GM18526 (cell line): Measurements from ENCODE around the gene TAOK1.
A peak's percentile ranks its signal among the peaks of the same experiment; 100 is the strongest.

ENCODE experiments used
- POLR2A ChIP-seq: IDR thresholded peaks from 3 replicates; pipeline ENCODE4 v1.6.1; 2011; ENCODE audit not compliant: insufficient read length; ENCODE audit errors: extremely low read depth

TAOK1 gene

GRCh38 chr17:29567554-29568330 lies 177.6 kb downstream of the TAOK1 start:
- TF ChIP-seq POLR2A: no peak

- TF ChIP-seq POLR2A: peak; percentile 76
Observed at GRCh38 chr17:29568331-29569244, 178.4 kb downstream of the TAOK1 start, which contains the start of gene TP53I13. Gene TP53I13 (plus strand): TSS chr17:29568701. CDS start chr17:29568759, 58 bp downstream.

- TF ChIP-seq POLR2A: no peak
Observed at GRCh38 chr17:29569245-29569950, 179.2 kb downstream of the TAOK1 start.

- no peak for TF ChIP-seq POLR2A
Observed at GRCh38 chr17:29570521-29570920, 180.4 kb downstream of the TAOK1 start.

- no peak for TF ChIP-seq POLR2A
Observed at GRCh38 chr17:29571486-29571882, 181.3 kb downstream of the TAOK1 start.

- no peak for TF ChIP-seq POLR2A
Observed at GRCh38 chr17:29571883-29572681, 181.9 kb downstream of the TAOK1 start.

- peak; percentile 17 for TF ChIP-seq POLR2A
Observed at GRCh38 chr17:29572691-29573557, 182.8 kb downstream of the TAOK1 start.

GRCh38 chr17:29573558-29573869 lies 183.4 kb downstream of the TAOK1 start:
- TF ChIP-seq POLR2A: no peak

- no peak for TF ChIP-seq POLR2A
Observed at GRCh38 chr17:29573871-29574731, 183.9 kb downstream of the TAOK1 start.

- TF ChIP-seq POLR2A: no peak
Observed at GRCh38 chr17:29574732-29575510, 184.8 kb downstream of the TAOK1 start.

GRCh38 chr17:29575511-29576213 lies 185.5 kb downstream of the TAOK1 start:
- TF ChIP-seq POLR2A: no peak
